Stimulated activated CD8-positive, alpha-beta memory T cell treated with anti-CD3 and anti-CD28 coated beads, Interleukin-15, amount 100 ng/mL, for 4 hours (primary cell): ENCODE data around the gene ARL3.
A peak's percentile ranks its signal among the peaks of the same experiment; 100 is the strongest.
"Not testable (repeated sequence)": the region's sequence is repeated elsewhere in the genome, so short reads cannot be mapped to it uniquely, and the experiment has no call there.

Experiments
- DNase-seq, 2 donors: peaks; one replicate each; pipeline ENCODE4 v3.0.0-alpha.2; 2020; ENCODE audit warnings: low read depth in 2 of 2

ARL3 gene

DNA sequence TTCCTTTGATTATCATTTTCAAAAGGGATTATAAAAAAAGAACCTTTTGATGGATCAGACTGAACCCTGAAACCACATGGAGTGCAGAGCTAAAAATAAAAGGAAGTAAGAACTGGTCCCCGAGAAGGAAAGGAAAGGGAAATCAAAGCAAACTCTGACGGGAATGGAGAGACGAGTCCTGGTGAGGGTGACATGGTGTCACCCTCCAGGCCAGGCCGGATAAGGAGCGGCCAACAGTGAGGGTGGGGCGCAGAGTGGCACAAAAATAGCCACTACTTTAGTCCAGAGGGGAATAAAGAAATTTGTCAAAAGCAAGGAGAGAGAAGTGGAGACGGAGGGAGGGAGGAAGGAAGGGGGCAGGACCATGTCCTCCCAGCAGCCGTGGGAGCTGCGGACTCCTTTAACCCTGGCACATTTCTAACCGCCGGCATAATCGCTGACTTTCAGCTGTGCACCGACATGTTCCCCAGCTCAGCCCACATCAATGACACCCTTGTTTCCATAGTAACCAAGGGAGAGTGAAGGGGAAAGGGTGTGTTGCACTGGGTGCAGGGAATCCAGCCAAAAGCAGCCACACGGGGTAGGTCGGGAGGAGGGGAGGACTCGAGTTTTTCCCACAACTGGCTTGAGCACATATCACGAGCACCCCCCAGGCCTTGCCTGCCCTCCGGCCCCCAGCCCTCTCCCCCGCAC lies 40.2 kb downstream of the ARL3 start:
- peak in 1 of 2 donors; percentile 47 for DNase-seq

DNA sequence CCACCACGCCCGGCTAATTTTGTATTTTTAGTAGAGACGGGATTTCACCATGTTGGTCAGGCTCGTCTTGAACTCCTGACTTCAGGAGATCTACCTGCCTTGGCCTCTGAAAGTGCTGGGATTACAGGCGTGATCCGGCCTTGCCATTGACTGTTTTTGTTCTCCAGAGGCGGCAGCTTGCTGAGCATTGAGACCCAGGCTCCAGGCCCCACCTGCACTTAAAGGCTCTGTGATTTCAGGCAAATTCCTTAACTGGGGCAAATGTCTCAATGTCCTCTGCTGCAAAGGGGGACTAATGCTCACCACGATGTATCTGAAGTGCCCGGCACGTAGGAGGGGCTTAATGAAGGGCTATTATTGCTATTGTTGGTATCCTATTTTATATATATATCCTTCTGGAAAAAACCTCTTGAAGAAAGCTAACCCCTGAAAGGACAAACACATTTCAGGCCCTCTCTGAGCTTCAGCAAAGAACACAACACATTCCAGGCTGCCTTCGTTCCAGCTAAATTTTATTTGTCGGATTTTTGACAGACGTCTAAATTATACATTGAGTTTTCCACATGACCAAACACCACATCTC lies 40.9 kb downstream of the ARL3 start:
- no peak for DNase-seq

DNA sequence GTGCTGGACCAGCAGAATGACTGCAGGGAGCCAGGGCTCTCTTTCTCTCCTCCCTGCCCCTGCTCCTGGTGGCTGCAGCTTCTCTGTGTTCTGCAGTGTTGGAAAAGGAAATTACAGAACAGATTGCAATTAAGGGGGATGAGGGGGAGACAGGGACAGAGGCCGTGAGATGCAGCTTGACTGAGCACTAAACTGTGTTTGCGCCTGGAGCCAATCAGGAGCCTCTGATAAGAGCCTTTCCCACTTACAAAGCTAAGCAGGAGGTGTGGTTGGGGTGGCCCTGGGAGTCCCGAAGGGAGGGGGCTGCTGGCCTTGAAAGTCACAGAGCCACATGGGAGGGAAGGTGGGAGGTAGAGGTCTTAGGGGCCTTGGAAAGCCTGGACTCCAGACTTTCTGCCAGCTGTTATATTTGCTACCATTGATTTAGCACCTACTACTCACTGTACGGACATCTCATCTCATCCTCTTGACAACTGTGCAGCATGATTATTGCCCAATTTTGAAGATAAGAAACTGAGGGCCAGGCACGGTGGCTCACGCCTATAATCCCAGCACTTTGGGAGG lies 43.2 kb downstream of the ARL3 start:
- DNase-seq = no peak

DNA sequence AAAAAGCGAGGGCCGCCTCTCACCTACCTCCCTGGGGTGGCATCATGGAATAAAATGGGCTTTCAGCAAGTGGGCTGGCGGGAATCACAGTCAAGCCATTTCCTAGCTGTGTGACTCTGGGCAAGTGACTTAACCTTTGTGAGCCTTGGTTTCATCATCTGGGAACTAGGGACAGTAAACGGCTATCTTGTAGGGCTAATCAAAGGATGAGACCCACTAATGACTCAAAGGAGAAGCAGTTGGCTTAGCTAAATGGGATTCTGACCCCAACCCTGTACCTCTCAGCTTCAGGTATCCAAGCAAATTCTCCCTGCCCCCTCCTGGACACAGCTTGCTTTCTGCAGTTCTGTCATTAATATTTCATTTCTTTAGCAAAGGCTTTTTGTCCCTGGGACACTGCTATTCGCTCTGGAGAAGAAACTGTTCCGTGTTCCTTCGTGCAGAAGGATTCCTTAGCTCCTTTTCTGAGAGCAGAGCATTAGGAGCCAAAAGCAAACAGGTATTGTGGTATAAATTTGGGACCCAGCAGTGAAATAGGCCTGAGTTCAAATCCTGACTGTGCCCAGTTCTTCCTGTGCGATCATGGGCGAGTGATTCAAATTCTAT lies 44.0 kb downstream of the ARL3 start:
- DNase-seq = no peak

DNA sequence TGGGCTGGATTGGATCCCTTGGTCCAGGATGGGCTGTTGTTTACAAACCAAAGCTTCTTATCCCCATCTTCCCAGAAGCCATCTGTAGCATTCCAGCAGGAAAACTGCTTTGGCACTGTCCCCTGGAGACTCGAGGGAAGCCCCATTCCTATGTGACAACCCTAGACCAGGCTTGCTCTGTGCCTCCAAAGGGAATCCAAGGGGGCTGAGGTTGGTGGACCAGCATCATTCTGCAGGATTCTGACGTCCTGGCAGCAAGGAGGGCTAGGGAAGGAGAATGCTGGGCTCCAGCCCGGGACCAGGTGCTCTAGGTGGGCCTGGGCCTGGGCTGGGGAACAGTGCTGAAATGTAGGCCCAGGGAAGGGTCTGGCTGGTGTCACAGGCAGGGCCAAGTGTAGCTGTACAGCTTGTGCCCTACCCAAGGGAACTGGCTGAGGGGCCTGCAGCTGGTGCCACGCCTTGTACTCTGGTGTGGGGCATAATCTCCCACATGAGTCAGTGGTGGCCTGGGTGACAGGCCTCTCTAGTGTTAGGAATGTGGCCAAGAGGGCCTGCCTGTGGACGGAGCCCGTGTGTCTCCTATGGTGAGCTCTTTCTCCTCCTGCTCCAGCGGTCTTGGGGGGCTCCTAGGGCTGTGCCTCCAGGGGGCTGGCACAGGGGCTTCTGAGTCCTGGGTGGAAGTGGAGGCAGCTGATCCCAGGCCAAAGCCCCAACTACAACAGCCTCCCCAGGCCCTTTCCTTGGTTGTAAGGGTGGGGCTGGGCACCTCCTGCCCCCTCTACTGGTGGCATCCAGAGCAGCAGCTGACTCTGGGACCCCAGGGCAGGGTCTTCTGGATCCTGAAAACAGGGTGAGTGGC lies 44.8 kb downstream of the ARL3 start:
- no peak for DNase-seq

DNA sequence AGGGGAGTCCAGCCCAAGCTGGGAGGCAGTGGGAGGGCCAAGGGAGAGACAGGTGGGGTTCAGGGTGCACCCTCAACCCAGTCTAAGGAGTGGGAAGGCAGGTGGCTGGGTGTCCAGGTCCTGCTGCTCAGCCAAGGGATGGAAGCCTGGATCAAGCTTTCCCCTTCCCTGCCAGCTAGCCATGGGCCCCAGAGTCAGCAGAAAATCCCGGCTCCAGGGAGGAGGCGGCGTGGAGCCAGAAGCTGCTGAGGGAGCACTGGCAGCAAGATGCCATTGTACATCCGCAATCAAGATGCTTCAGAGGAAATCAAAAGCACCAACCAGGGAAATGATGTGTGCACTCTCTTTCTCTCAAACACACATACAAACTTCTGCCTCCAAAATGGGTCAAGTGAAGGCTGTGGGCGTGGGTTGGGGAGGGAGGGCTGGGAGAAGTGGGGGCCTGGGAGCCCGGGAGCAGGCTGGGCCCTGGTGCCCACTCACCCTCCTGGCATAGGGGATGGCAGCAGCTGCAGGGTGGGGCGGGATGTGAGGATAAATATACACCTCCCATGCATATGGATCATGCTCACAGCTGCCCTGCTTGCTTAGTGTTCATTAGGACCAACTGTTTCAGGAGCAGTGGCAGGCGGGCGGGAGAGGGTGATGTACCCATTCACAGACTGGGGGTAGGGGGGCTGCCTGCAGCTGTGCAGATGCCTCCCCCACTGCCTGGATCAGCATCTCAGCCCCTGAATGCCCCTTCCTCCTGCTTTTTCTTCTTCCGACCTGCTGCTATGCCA lies 45.7 kb downstream of the ARL3 start:
- no peak for DNase-seq

DNA sequence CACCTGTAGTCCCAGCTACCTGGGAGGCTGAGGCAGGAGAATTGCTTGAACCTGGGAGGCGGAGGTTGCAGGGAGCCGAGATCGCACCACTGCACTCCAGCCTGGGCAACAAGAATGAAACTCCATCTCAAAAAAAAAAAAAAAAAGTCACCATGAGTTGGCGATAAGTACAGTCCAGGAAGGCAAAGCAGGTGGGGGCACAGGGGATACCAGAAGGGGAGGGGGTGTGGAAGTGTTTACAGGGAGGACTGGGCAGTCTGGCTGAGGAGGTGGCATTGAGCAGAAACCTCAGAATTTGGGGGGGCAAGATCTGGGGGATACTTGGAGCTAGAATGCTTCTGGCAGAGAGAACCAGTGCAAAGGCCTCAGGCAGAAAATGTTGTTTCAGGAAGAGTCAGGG lies 46.8 kb downstream of the ARL3 start:
- not testable (repeated sequence) for DNase-seq

DNA sequence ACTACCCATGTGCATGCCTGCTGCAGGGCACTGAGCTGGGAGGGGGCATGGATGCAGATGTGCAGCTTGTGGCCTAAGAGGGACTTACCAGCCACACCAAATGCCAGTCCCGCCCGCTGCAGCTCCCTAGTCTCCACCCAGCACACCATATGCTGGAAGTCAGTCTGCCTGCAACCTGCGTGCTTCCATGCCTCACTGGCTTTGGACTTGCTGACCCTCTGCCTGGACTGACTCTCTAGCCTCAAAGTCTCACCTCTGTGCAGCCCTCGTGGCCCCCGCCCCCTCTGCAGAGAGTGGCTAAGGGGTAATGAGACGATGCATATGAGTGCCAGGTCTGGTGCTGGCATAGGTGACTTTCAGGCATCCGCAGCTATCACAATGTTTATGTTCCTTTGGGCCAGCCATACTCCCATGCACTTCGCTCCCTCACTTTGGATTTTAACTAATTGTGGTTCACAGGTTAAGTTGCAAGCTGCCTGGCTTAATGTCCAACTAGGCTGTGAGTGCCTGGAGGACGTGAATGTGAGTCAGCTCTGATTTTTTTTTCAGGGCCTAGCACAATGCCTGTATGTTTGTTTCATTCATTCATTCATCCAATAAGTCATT lies 48.2 kb downstream of the ARL3 start:
- DNase-seq = no peak

DNA sequence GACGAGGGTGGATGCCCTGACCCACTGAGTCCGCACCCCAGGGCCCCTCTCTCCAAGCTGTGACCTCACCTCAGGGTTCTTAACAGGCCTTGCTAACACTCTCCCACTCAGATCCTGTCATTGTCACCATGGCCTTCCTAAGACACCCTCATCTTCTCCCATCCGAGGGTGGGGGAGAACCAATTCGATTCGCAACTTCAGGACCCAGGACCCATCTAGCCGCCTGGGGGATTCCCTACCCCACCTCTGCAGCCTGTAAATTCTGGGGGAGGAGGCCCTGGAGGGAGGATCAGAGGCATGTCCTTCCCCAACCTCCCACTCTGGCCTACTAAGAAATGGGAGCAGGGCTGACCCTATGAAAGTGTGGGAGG lies 52.6 kb downstream of the ARL3 start:
- DNase-seq = no peak

DNA sequence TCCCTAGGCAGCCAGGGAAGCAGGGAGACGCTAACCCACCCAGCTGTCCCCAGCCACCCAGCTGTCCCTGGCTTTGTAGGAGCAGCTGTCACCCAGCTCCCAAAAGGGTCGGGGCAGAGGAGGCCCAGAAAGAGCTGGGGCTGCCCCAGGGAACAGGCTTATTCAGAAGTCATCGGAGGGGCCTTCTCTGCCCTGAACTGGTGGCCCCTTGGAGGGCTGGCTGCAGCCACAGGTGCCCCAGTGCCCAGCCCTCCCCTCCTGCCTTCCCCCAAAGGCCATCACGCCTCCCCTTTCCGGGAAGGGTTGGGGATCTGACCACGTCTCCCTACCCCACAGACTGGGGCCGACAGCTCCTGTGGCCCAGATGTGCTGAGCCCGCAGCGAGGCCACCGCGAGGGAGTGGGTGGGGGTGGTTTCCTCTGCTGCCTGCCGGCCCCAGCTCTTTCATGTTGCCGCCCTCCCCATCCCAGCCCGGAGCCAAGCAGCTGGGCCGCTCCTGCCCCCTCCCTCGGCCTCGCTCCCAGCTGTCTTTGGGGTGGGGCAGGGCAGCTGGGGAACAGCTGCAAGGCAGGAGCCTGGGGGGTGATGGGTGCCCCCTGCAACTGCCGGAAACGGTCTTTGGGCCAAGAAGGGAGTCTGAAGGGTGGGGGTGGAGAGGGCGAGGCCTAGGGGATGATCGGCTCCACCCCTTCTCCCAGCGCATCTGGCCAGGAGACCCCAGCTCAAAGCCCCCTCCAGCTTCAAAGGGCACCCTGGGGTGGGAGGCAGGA lies 53.1 kb downstream of the ARL3 start:
- DNase-seq = peak in 1 of 2 donors; percentile 38

DNA sequence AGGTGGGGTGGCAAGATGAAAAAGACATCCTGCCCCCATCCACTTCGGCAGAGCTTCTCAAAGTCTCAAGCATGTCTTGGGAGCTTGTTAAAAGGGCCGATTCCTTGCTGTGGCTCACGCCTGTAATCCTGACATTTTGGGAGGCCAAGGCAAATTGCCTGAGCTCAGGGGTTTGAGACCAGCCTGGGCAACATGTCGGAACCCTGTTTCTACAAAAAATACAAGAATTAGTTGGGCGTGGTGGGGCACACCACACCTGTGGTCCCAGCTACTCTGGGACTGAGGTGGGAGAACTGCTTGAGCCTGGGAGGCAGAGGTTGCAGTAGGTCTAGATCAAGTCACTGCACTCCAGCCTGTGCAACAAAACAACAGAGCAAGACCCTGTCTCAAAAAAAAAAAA lies 55.4 kb downstream of the ARL3 start:
- DNase-seq = no peak

DNA sequence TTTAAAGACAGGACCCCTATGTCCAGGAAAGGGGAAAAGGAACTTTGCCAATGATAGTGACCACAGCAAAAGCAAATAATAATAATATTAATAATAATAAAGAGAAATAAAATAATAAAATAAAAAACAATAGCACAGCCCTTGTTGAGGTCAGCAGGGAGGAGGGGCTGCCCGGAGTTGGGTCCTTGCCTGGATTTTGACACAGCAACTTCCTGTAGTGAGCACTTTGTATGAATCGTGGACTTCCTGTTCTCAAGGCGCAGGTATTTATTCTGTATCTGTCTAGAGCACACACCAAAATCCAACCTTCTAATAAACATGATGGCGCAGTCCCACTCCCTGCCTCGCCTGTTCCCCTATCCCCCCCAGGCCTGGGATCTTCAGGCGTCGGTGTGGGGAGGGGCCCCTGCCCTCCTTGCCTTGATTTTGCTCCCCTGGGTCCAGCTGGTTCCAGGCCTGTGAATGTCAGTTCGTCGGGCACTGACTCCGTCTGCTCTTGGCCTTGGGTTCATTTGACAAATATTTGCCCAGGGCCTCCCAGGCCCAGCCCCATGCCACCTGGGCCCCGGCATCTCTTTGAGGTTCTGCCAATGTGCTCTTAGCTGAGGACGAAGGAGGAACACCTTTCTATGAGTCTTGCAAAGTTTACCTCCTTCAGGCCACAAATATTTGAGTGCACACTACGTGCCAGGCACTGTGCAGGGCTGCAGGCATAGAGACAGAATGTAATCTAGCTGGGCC lies 56.0 kb downstream of the ARL3 start:
- no peak for DNase-seq

DNA sequence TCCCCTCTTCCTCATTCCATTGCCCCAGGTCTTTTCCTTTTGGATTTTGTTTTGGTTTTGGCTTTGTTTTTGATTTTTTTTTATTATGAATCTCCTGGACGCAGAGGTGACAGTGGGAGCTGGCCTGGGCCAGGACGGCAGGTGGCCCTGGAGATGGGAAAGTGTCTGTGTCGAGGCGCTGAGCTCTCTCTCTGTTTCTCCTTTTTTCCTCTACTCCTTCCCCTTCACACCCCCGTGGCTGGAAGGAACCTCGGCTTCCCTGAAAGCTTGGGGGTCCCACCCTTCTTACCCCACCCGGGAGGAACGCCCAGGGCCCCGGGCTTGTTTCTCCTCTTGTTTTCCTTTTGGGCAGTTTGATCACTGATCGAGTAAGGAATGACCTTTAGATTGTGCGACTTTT lies 56.7 kb downstream of the ARL3 start:
- DNase-seq = no peak

DNA sequence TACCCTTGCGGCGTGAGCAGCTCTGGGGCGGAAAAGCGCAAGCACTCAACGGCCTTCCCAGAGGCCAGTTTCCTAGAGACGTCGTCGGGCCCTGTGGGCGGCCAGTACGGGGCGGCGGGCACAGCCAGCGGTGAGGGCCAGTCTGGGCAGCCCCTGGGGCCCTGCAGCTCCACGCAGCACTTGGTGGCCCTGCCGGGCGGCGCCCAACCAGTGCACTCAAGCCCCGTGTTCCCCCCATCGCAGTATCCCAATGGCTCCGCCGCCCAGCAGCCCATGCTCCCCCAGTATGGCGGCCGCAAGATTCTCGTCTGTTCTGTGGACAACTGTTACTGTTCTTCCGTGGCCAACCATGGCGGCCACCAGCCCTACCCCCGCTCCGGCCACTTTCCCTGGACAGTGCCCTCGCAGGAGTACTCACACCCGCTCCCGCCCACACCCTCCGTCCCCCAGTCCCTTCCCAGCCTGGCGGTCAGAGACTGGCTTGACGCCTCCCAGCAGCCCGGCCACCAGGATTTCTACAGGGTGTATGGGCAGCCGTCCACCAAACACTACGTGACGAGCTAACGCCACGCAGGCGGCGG lies 57.3 kb downstream of the ARL3 start:
- no peak for DNase-seq

DNA sequence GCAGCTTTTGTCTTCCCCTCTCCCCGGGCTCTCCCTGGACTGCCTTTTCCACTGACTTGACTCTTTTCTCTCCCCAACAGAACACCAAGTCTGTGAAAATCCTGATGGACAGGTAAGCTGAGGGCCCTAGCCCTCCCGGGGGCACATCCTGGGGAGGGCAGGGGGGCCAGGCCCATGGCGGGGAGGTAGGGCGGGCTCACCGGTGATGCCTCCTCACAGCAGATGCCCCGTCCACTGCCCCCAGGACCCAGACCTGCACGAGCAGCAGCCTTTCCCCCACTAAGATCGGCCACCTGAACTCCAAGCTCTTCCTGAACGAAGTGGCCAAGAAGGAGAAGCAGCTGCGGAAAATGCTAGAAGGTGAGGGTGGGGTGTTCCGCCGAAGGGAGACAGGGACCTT lies 58.2 kb downstream of the ARL3 start:
- DNase-seq = no peak

DNA sequence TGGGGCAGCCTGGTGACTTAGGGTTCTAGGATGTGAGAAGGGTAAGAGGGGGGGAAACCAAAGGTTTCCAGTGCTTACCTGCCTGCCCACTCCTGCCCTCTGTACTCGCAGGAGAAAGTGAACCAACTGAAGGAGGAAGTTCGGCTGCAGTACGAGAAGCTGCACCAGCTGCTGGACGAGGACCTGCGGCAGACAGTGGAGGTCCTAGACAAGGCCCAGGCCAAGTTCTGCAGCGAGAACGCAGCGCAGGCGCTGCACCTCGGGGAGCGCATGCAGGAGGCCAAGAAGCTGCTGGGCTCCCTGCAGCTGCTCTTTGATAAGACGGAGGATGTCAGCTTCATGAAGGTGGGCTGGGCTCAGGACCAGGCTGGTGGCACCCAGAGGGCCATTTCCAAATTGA lies 59.2 kb downstream of the ARL3 start:
- no peak for DNase-seq

DNA sequence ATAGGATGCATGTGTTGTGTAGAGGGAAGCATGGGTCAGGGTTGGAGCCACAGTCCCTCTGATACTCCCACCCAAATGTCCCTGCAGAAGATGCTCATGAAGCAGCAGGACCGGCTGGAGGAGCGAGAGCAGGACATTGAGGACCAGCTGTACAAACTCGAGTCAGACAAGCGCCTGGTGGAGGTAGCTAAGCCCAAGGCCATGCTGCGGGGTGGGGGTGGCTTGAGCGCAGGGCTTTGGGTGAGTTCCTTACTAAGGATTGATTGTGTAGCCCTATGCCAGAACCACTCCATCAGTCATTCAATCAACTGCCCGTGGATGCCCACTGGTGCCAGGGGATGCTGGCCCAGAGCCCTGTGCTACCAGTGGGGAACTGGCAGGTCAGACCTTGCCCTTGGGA lies 59.6 kb downstream of the ARL3 start:
- no peak for DNase-seq

DNA sequence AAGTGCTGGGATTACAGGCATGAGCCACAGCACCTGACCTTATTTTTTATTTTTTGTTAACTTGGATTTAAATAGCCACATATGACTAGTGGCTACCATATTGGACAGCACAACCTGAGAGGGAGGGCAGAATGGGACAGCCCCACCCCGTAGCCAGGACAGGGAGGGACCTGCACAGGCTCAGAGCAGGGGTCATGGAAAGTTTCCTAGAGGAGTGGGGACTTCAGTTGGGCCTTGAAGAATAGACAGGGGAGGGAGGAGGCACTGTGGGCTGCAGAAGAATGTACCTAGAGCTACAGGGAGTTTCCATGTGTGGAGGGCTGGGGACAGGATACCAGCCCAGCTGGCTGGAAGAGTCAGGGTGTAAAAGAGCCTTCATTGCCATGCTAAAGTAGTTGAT lies 61.1 kb downstream of the ARL3 start:
- DNase-seq = no peak
